ENCODE results near the gene MTR. TPM values are rescaled to one million over a fixed set of nuclear protein-coding genes. Genes with fewer than 3 reads are reported as not detected.

Gene MTR
- total and polyA plus RNA-seq, 9 of the 15 experiments (the other 6 are each of a cell fraction or from before 2014, with no cell fraction given): 3.4 to 44.3 (median 20.3) TPM

GRCh38 chr1:236795035-236795756, at the start of gene MTR (continued):
- TF ChIP-seq ZNF512 (tag; IDR thresholded peaks at IDR 0.05) (no peak), PPARD (CRISPR knock-in tag; IDR thresholded peaks at IDR 0.05) (no peak), E2F6 (IDR thresholded peaks at IDR 0.05; ENCODE audit: borderline replicate concordance in 1 of 2, extremely low read depth in 1 of 2, insufficient read depth in 1 of 2, insufficient read length in 1 of 2, low read depth in 1 of 2, low read length in 1 of 2, poor library complexity in 1 of 2, severe bottlenecking in 1 of 2) (peak; percentile 89 to 95), PTBP1 (IDR thresholded peaks at IDR 0.05; ENCODE audit: low read depth, low read length) (no peak), CHCHD3 (CRISPR knock-in tag; IDR thresholded peaks at IDR 0.05) (no peak), HINFP (tag; conservative IDR thresholded peaks at IDR 0.05; ENCODE audit: low read depth) (peak; percentile 90), ADNP (tag; IDR thresholded peaks at IDR 0.05) (no peak), FOXK2 (conservative IDR thresholded peaks at IDR 0.05 in 1 of 2, IDR thresholded peaks at IDR 0.05 in 1 of 2; ENCODE audit: low read depth in 2 of 2) (peak; percentile 44 to 83; a peak in 3 of 4 replicates), RBFOX2 (IDR thresholded peaks at IDR 0.05; ENCODE audit: low read depth, low read length) (peak; percentile 99), MAFK (IDR thresholded peaks at IDR 0.05; ENCODE audit: low read length) (no peak; the same call in 1 of the 2 replicates), HNRNPL (IDR thresholded peaks at IDR 0.05; ENCODE audit: low read depth, low read length) (peak; percentile 49; the same call in 1 of the 2 replicates), POLR2H (tag; IDR thresholded peaks at IDR 0.05; ENCODE audit: low read depth) (peak; percentile 89), ATF1 (CRISPR knock-in tag; IDR thresholded peaks at IDR 0.05) (peak; percentile 28), ATF1 (tag; IDR thresholded peaks at IDR 0.05) (peak; percentile 86), SNRNP70 (optimal IDR thresholded peaks at IDR 0.05; ENCODE audit: low read depth, low read length) (no peak), PHF20 (IDR thresholded peaks at IDR 0.05; ENCODE audit: partially characterized antibody) (peak; percentile 58), HDAC3 (IDR thresholded peaks at IDR 0.05; ENCODE audit: borderline replicate concordance, partially characterized antibody) (no peak), HMGN3 (IDR thresholded peaks at IDR 0.05; ENCODE audit: borderline replicate concordance, extremely low read depth, insufficient read length, low read depth, low read length) (peak; percentile 46), SMARCA5 (IDR thresholded peaks at IDR 0.05) (no peak), SIN3A (IDR thresholded peaks at IDR 0.05; ENCODE audit: borderline replicate concordance in 2 of 2, control insufficient read depth in 1 of 2, low read depth in 2 of 2, low read length in 2 of 2) (peak; percentile 68 to 77; a peak in 2 of 4 replicates), MYBL2 (IDR thresholded peaks at IDR 0.05; ENCODE audit: low read depth) (no peak), MYBL2 (CRISPR knock-in tag; IDR thresholded peaks at IDR 0.05; ENCODE audit: borderline replicate concordance) (no peak), ZZZ3 (IDR thresholded peaks at IDR 0.05) (no peak), BRD4 (IDR thresholded peaks at IDR 0.05) (no peak), SRSF7 (optimal IDR thresholded peaks at IDR 0.05; ENCODE audit: low read depth, low read length) (no peak), WHSC1 (IDR thresholded peaks at IDR 0.05; ENCODE audit: low read length) (no peak)

Data from K562 (cell line).